Measurements from ENCODE around the gene ART1.
A peak's percentile ranks its signal among the peaks of the same experiment; 100 is the strongest.
"Not testable (repeated sequence)": the region's sequence is repeated elsewhere in the genome, so short reads cannot be mapped to it uniquely, and the experiment has no call there.

Gene ART1

GRCh38 chr11:3637201-3637600 lies 7.7 kb upstream of the ART1 start:
- TF ChIP-seq POLR2A (IDR thresholded peaks at IDR 0.05; ENCODE audit: low read depth, low read length), result no peak
- no peak for TF ChIP-seq POLR2AphosphoS5 (IDR thresholded peaks at IDR 0.05; ENCODE audit: low read depth, low read length)
- no peak for TF ChIP-seq TAF1 (IDR thresholded peaks at IDR 0.05; ENCODE audit: borderline replicate concordance, low read depth, low read length)
- no peak for DNase-seq (ENCODE audit: insufficient read length)
- no peak for FAIRE-seq

DNA sequence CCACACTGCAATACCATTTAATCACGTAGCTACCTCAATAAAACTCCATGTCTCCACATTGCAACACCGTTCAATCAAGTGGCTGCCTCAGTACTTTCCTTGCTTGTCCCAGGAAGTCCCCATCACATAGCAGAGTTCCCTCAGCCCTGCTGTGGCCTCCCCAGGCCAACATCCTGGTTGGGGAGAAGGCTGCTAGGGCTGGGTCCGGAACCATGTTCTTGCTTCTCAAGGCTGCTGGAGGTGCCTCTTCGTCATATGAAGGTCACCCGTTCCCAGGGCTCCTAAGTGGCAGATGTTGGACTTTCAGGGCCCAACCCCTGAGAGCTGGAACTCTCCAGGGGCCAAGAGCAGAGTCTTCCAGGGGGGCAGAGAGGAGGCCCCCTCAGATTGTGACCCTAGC lies 6.4 kb upstream of the ART1 start:
- DNase-seq (ENCODE audit: insufficient read length) (no peak), FAIRE-seq (no peak)
- no peak for TF ChIP-seq TAF1 (IDR thresholded peaks at IDR 0.05; ENCODE audit: borderline replicate concordance, low read depth, low read length)
- no peak for TF ChIP-seq POLR2AphosphoS5 (IDR thresholded peaks at IDR 0.05; ENCODE audit: low read depth, low read length)
- TF ChIP-seq POLR2A (IDR thresholded peaks at IDR 0.05; ENCODE audit: low read depth, low read length), result no peak

- FAIRE-seq, result no peak
- no peak for DNase-seq (ENCODE audit: insufficient read length)
- TF ChIP-seq POLR2A (IDR thresholded peaks at IDR 0.05; ENCODE audit: low read depth, low read length), result no peak
- TF ChIP-seq TAF1 (IDR thresholded peaks at IDR 0.05; ENCODE audit: borderline replicate concordance, low read depth, low read length), result no peak
- no peak for TF ChIP-seq POLR2AphosphoS5 (IDR thresholded peaks at IDR 0.05; ENCODE audit: low read depth, low read length)
Measured at GRCh38 chr11:3639841-3640240, 5.1 kb upstream of the ART1 start.

DNA sequence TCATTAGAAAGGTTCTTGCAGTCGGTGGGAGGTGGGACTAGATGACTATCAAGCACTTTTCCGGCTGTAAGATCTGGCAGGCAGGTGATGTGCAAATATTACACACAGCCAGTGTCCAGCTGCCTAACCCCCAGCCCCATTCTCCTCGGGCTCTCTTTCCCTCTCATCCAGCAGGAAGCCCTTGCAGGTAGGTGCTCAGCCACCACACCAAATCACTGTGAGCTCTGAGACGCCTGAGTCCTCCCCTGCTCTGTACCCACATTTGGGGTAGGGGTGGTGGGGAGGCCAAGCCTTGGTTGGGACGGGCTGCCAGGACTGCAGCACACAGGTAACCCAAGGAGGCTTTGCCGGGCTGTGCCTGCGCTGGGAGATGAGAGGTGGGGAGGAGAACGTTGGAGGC lies 3.7 kb upstream of the ART1 start:
- DNase-seq (ENCODE audit: insufficient read length), result no peak
- no peak for FAIRE-seq
- TF ChIP-seq POLR2A (IDR thresholded peaks at IDR 0.05; ENCODE audit: low read depth, low read length), result no peak
- no peak for TF ChIP-seq TAF1 (IDR thresholded peaks at IDR 0.05; ENCODE audit: borderline replicate concordance, low read depth, low read length)
- TF ChIP-seq POLR2AphosphoS5 (IDR thresholded peaks at IDR 0.05; ENCODE audit: low read depth, low read length), result no peak

- no peak for FAIRE-seq
Measured at GRCh38 chr11:3641701-3642070, 3.2 kb upstream of the ART1 start, which contains the start of gene ART5. Gene ART5, minus strand, starts transcription at chr11:3641992. Its CDS starts 130 bp downstream, at chr11:3641862.

DNA sequence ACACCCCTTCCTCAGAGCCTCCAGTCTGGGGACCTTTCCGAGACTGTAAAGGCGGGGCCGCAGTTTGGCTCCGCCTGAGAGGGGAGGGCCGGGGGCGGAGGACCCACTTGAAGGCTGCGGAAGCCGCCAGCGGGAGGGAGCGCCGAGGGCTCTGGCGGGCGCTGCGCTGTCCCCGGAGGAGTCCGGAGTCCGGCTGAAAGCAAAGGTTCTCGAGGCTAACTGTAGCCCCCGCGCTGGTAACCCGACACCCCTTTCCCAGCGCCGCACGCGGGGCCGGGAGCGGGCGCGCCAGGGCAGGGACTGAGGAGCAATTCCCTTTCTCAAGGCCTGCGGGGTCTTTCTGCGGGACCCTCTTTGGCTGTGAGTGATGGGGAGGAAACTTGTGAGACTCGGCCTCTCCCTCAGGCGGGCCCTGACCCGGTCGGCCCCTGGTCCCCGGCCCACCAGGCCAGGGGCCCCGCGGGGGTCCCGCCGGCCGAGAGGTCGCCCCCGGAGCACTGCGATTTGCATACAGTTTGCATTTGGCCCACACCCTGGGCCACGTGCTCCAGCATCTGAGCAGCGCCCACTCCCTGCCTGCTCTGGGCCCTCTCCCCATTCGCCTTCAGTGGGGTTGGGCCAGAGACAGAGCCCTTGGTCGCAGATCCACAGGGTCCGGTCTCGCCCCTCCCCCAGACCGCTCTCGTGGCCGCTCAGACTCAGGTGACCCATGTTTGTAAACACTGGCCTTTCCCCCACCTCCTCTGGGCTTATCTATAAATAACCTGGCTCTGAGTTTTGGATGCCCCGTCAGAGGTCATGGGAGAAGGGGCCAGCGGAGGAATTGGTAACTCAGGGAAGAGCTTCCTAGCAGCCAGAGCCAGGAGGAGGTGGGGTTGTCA lies 2.6 kb upstream of the ART1 start:
- FAIRE-seq, result no peak

More at GRCh38 chr11:3641701-3642070, 3.2 kb upstream of the ART1 start, which contains the start of gene ART5:
- TF ChIP-seq TAF1 (IDR thresholded peaks at IDR 0.05; ENCODE audit: borderline replicate concordance, low read depth, low read length) (no peak), POLR2A (IDR thresholded peaks at IDR 0.05; ENCODE audit: low read depth, low read length) (no peak), POLR2AphosphoS5 (IDR thresholded peaks at IDR 0.05; ENCODE audit: low read depth, low read length) (no peak)
- no peak for DNase-seq (ENCODE audit: insufficient read length)

DNA sequence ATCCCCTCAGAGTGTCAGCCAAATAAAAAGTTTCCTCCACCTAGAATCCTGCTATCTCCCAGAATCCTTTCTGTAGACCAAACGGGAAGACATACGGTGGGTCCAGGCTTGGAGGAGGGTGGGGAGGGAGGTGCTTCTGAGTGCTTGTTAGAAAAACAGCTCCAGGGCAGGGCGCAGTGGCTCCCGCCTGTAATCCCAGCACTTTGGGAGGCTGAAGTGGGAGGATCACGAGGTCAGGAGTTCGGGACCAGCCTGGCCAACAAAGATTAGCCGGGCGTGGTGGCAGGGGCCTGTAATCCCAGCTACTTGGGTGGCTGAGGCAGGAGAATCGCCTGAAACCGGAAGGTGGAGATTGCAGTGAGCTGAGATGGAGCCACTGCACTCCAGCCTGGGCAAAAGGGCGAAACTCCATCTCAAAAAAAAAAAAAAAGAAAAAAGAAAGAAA lies 1.8 kb upstream of the ART1 start:
- DNase-seq (ENCODE audit: insufficient read length); FAIRE-seq: not testable (repeated sequence)

More for the DNA sequence above, 2.6 kb upstream of the ART1 start:
- TF ChIP-seq TAF1 (IDR thresholded peaks at IDR 0.05; ENCODE audit: borderline replicate concordance, low read depth, low read length) (no peak), POLR2A (IDR thresholded peaks at IDR 0.05; ENCODE audit: low read depth, low read length) (no peak), POLR2AphosphoS5 (IDR thresholded peaks at IDR 0.05; ENCODE audit: low read depth, low read length) (no peak)
- DNase-seq (ENCODE audit: insufficient read length), result peak; percentile 44

- FAIRE-seq, result no peak
- no peak for DNase-seq (ENCODE audit: insufficient read length)
- TF ChIP-seq POLR2AphosphoS5 (IDR thresholded peaks at IDR 0.05; ENCODE audit: low read depth, low read length) (no peak), POLR2A (IDR thresholded peaks at IDR 0.05; ENCODE audit: low read depth, low read length) (no peak), TAF1 (IDR thresholded peaks at IDR 0.05; ENCODE audit: borderline replicate concordance, low read depth, low read length) (no peak)
Measured at GRCh38 chr11:3645552-3645951, 624 bp downstream of the ART1 start.

- not testable (repeated sequence) for FAIRE-seq; DNase-seq (ENCODE audit: insufficient read length)
Measured at GRCh38 chr11:3648843-3649242, 3.9 kb downstream of the ART1 start.

- FAIRE-seq, result not testable (repeated sequence)
Measured at GRCh38 chr11:3649374-3649773, 4.4 kb downstream of the ART1 start.

GRCh38 chr11:3652514-3652913 lies 7.6 kb downstream of the ART1 start:
- FAIRE-seq; DNase-seq (ENCODE audit: insufficient read length): not testable (repeated sequence)

More at GRCh38 chr11:3649374-3649773, 4.4 kb downstream of the ART1 start:
- not testable (repeated sequence) for DNase-seq (ENCODE audit: insufficient read length)

GRCh38 chr11:3655547-3655946 lies 10.6 kb downstream of the ART1 start:
- TF ChIP-seq POLR2A (IDR thresholded peaks at IDR 0.05; ENCODE audit: low read depth, low read length) (no peak), POLR2AphosphoS5 (IDR thresholded peaks at IDR 0.05; ENCODE audit: low read depth, low read length) (no peak), TAF1 (IDR thresholded peaks at IDR 0.05; ENCODE audit: borderline replicate concordance, low read depth, low read length) (no peak)
- no peak for DNase-seq (ENCODE audit: insufficient read length)

GRCh38 chr11:3657331-3657730 lies 12.4 kb downstream of the ART1 start:
- not testable (repeated sequence) for DNase-seq (ENCODE audit: insufficient read length); FAIRE-seq

More at GRCh38 chr11:3655547-3655946, 10.6 kb downstream of the ART1 start:
- no peak for FAIRE-seq

Data from GM12892 (cell line).